Measurements from ENCODE around the gene NUDT8.

- TF ChIP-seq CTCF (IDR thresholded peaks at IDR 0.05) (no peak), TCF7L2 (IDR thresholded peaks at IDR 0.05; ENCODE audit: low read depth, low read length) (no peak), POLR2AphosphoS5 (IDR thresholded peaks at IDR 0.05; ENCODE audit: low read depth, low read length) (no peak), REST (IDR thresholded peaks at IDR 0.05; ENCODE audit: insufficient read depth in 1 of 2, low read depth in 2 of 2, low read length in 1 of 2) (no peak), SIN3A (IDR thresholded peaks at IDR 0.05; ENCODE audit: borderline replicate concordance, insufficient read depth, low read depth, low read length) (no peak)
Observed at GRCh38 chr11:67585911-67586310, 43.8 kb downstream of the NUDT8 start.
